ENCODE data around the gene GPHN. TPM values are rescaled to one million over a fixed set of nuclear protein-coding genes. Genes with fewer than 3 reads are reported as not detected.
"Not testable (repeated sequence)": the region's sequence is repeated elsewhere in the genome, so short reads cannot be mapped to it uniquely, and the experiment has no call there.

Gene GPHN
- total RNA-seq, 4 donors from 2014 or later = 14.8 to 20.8 (median 17.0) TPM

DNA sequence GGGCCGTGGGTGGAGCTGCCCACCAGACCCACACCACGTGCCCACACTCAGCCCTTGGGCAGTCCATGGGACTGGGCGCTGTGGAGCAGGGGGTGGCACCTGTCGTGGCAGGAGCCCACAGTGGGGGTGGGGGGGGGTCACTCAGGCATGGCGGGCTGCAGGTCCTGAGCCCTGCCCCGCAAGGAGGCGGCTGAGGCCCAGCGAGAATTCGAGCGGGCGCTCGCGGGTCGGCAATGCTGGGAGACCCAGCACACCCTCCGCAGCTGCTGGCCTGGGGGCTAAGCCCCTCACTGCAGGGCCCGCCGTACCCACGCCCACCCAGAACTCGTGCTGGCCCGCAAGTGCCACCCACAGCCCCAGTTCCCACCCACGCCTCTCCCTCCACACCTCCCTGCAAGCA is 548.7 kb downstream of the GPHN start:
- intact Hi-C loops (cut with DNase I; ENCODE audit: low total_unique reads) = no loop called here
- H3K4me3 ChIP-seq (ENCODE audit: low read depth, poor library complexity, severe bottlenecking) = no peak overlapping the region
- TF ChIP-seq, protein P1, sequence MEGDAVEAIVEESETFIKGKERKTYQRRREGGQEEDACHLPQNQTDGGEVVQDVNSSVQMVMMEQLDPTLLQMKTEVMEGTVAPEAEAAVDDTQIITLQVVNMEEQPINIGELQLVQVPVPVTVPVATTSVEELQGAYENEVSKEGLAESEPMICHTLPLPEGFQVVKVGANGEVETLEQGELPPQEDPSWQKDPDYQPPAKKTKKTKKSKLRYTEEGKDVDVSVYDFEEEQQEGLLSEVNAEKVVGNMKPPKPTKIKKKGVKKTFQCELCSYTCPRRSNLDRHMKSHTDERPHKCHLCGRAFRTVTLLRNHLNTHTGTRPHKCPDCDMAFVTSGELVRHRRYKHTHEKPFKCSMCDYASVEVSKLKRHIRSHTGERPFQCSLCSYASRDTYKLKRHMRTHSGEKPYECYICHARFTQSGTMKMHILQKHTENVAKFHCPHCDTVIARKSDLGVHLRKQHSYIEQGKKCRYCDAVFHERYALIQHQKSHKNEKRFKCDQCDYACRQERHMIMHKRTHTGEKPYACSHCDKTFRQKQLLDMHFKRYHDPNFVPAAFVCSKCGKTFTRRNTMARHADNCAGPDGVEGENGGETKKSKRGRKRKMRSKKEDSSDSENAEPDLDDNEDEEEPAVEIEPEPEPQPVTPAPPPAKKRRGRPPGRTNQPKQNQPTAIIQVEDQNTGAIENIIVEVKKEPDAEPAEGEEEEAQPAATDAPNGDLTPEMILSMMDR (IDR thresholded peaks at IDR 0.05) = no peak
- TF ChIP-seq POLR2A (IDR thresholded peaks at IDR 0.05) = no peak
- DNase-seq (ENCODE audit: low spot score in 2 of 2) = no peak
- 95 to 98% methylated on average over 19 to 20 of the region's 21 CpGs for WGBS, 2 donors

DNA sequence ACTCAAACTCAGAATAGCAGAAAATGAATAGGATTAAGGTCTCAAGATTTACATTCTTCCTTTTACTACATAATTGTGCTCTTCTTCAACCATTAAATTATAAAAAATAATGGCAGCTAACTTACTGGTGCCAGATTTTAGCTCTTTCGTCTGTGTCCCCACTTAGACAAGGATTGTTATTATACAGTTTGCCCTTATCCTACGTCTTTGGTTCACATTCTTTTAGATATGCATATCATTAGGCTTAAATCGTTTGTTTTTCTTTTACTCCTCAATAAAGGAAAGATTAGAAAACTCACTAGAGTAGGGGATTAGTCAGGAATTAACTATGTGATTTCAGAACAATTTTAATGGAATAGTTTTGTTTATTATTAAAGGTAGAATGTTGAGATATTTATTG is 551.6 kb downstream of the GPHN start:
- no peak overlapping the region for H3K4me3 ChIP-seq (ENCODE audit: low read depth, poor library complexity, severe bottlenecking)
- DNase-seq (ENCODE audit: low spot score in 2 of 2) = no peak
- intact Hi-C loops (cut with DNase I; ENCODE audit: low total_unique reads) = no loop called here
- TF ChIP-seq, protein P1 (IDR thresholded peaks at IDR 0.05) = no peak
- no peak for TF ChIP-seq POLR2A (IDR thresholded peaks at IDR 0.05)
- WGBS, 2 donors = 69 to 76% methylated on average over 3 of the region's 3 CpGs

DNA sequence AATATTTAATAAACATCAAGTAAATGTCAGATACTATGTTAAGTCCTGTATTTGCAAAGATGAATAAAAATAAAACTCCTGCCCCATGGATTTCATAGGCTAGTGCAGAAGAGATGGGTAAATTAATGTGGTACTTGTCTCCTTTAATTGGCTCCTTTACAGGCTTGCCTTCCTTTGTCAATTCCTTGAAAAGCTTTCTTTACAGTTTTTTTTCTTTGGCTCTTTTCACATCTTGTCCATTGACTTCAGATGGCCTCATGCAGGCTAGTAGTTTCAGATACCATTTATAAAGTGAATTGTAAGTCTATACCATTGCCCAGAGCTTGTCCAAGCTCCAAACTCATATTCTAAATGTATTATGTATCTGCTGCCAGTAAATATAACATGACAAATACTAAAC is 552.6 kb downstream of the GPHN start:
- no peak for DNase-seq (ENCODE audit: low spot score in 2 of 2)
- TF ChIP-seq, protein P1 (IDR thresholded peaks at IDR 0.05) = no peak
- TF ChIP-seq POLR2A (IDR thresholded peaks at IDR 0.05) = no peak
- intact Hi-C loops (cut with DNase I; ENCODE audit: low total_unique reads) = no loop called here
- no peak overlapping the region for H3K4me3 ChIP-seq (ENCODE audit: low read depth, poor library complexity, severe bottlenecking)

DNA sequence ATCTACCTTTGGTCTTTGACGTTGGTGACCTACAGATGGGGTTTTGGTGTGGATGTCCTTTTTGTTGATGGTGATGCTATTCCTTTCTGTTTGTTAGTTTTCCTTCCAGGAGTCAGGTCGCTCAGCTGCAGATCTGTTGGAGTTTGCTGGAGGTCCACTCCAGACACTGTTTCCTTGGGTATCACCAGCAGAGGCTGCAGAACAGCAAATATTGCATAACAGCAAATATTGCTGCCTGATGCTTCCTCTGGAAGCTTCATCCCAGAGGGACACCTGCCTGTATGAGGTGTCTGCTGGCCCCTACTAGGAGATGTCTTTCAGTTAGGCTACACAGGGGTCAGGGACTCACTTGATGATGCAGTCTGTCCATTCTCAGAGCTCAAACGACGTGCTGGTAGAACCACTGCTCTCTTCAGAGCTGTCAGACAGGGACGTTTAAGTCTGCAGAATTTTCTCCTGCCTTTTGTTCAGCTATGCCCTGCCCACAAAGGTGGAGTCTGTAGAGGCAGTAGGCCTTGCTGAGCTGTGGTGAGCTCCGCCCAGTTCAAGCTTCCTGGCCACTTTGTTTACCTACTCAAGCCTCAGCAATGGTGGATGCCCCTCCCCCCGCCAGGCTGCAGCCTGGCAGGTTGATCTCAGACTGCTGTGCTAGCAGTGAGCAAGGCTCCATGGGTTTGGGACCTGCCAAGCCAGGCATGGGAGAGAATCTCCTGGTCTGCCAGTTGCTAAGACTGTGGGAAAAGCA is 559.3 kb downstream of the GPHN start:
- H3K4me3 ChIP-seq (ENCODE audit: low read depth, poor library complexity, severe bottlenecking); intact Hi-C loops (cut with DNase I; ENCODE audit: low total_unique reads); DNase-seq (ENCODE audit: low spot score in 2 of 2): not testable (repeated sequence)
- 89 to 91% methylated on average over 7 of the region's 7 CpGs for WGBS, 2 donors

DNA sequence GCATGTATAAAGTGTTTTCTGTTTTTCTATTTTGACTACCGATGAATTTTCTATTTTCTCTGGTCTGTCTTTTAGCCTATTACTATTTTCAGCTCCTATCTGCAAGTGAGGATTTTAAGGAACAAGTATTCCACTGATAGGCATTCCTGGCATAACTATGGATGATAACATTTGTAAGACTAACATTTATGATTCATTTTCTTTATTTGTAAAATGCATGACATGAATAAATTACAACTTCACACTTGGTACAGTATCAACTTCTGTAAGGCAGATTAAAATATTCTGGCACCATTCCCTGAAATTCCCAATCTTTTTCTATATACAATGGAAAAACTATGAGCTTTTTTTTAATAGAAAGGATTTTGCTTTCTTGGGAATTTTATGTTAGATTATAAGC is 560.3 kb downstream of the GPHN start:
- no peak overlapping the region for H3K4me3 ChIP-seq (ENCODE audit: low read depth, poor library complexity, severe bottlenecking)
- no peak for DNase-seq (ENCODE audit: low spot score in 2 of 2)
- 69 to 85% methylated on average over 1 of the region's 1 CpG for whole genome bisulfite sequencing, 2 donors

DNA sequence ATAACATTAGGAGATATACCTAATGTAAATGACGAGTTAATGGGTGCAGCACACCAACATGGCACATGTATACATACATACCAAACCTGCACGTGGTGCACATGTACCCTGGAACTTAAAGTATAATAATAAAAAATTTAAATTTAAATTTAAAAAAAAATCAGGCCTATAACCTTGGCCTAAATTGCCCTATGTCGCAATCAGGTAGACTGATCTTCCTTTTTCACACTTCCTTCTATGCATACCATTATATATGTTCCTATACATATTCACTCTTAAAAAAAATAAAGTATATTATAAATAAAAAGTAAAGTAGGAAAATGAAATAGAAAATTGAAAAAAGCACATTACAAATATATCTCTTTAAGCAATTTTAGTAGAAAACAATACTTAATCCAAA is 563.6 kb downstream of the GPHN start:
- DNase-seq (ENCODE audit: low spot score in 2 of 2) = no peak
- no peak overlapping the region for H3K4me3 ChIP-seq (ENCODE audit: low read depth, poor library complexity, severe bottlenecking)
- intact Hi-C loops (cut with DNase I; ENCODE audit: low total_unique reads) = no loop called here
- 81 to 96% methylated on average over 3 of the region's 3 CpGs for WGBS, 2 donors
- TF ChIP-seq POLR2A (IDR thresholded peaks at IDR 0.05) = no peak
- TF ChIP-seq, protein P1 (IDR thresholded peaks at IDR 0.05) = no peak

More for the DNA sequence above, 560.3 kb downstream of the GPHN start:
- intact Hi-C loops (cut with DNase I; ENCODE audit: low total_unique reads) = no loop called here
- TF ChIP-seq, protein P1 (IDR thresholded peaks at IDR 0.05) = no peak
- TF ChIP-seq POLR2A (IDR thresholded peaks at IDR 0.05) = no peak
